Testis (tissue), 2 donors: Measurements from ENCODE around the gene SGCG.

Source experiments
- POLR2A ChIP-seq: fragments of 450-650 bp; IDR thresholded peaks from one replicate; pipeline ENCODE4 v1.6.1; 2017; ENCODE audit warnings: antibody characterized with exemption, mild to moderate bottlenecking, moderate library complexity
- TF ChIP-seq, protein P1 (sequence below), 3 experiments: fragments of 450-650 bp in 2 of 3; fragments of 200-600 bp in 1 of 3; sonication (generic) in 1 of 3; IDR thresholded peaks; one replicate each; pipeline ENCODE4 v1.5.1; 2016 to 2019; ENCODE audit warnings: antibody characterized with exemption in 3 of 3, mild to moderate bottlenecking in 2 of 3, moderate library complexity in 1 of 3

DNA sequence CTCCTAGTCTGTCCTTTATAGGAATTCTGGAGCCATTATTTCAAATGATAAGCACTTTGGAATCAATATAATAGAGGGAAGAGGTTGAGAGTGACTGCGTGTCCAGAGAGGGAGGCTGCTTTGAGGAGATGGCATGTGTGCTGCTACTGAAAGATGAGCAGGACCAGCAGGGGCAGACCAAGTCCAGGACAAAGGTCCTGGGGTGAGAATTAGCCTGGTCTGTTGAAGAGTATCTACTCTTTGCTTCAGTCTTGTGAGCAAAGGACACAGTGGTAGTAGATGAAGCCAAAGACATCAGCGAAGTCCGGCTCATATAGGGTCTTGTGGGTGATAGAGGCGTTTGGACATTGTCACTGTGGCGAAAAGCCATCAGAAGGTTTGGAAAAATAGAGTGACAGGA is 21.1 kb downstream of the SGCG start:
- TF ChIP-seq, protein P1, sequence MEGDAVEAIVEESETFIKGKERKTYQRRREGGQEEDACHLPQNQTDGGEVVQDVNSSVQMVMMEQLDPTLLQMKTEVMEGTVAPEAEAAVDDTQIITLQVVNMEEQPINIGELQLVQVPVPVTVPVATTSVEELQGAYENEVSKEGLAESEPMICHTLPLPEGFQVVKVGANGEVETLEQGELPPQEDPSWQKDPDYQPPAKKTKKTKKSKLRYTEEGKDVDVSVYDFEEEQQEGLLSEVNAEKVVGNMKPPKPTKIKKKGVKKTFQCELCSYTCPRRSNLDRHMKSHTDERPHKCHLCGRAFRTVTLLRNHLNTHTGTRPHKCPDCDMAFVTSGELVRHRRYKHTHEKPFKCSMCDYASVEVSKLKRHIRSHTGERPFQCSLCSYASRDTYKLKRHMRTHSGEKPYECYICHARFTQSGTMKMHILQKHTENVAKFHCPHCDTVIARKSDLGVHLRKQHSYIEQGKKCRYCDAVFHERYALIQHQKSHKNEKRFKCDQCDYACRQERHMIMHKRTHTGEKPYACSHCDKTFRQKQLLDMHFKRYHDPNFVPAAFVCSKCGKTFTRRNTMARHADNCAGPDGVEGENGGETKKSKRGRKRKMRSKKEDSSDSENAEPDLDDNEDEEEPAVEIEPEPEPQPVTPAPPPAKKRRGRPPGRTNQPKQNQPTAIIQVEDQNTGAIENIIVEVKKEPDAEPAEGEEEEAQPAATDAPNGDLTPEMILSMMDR (IDR thresholded peaks at IDR 0.05), result no peak
- no peak for TF ChIP-seq POLR2A
